ENCODE data around the gene SIAH2. TPM values are rescaled to one million over a fixed set of nuclear protein-coding genes. Genes with fewer than 3 reads are reported as not detected.

SIAH2 gene, protein sequence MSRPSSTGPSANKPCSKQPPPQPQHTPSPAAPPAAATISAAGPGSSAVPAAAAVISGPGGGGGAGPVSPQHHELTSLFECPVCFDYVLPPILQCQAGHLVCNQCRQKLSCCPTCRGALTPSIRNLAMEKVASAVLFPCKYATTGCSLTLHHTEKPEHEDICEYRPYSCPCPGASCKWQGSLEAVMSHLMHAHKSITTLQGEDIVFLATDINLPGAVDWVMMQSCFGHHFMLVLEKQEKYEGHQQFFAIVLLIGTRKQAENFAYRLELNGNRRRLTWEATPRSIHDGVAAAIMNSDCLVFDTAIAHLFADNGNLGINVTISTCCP
- total RNA-seq (10 to 100 TPM; 73.7 to 76.1 TPM), total RNA-seq (27.3 to 348 (median 66.6) reads per million in 172 experiments)
- polyA plus RNA-seq (2013, experiment 1 of 2) = 20.2 TPM
- polyA plus RNA-seq (2013, experiment 2 of 2) = 25.2 TPM

DNA sequence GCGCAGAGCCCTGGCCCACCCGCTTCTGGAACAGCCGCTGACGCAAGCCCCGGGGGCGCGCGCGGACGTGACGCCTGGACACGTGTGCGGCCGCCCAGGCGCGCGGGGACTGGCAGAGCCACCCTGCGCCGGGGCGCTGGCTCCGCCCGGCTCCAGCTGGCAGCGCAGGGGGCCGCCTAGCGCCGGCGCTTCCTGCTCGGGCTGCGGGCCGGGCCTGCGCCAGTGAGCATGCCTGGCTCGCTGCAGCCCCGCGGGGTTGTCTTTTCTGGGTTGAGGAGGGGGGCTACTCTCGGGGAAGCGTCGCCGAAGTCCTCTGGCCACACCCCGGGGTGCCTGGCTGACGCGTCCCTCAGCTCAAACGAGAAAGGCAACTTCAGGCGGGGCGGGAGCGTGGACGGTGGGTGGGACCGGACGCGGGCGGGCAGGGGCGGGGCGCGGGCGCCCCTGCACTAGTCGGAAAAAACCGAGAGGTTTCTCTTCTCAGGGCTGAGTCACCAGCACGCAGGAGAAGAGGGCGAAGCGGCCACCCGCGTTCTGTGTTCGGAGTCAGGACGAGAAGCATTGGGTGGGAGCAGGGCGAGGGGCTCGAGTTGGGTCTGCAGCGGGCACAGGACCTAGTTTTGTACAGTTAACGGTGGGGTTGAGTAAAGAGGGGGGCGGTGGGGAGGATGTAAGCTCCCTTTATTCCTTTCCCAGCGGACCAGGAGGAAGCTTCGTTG, at the start of gene SIAH2:
Gene SIAH2 (minus strand): TSS at position 48 of the 719 bp plus-strand sequence. CDS start 320 bp downstream, outside the sequence.
- H3K9me3 Mint-ChIP-seq = no peaks in the 10 kb centered on the region
- H3K36me3 Mint-ChIP-seq (ENCODE audit: low read depth) = peaks cover 43% of the 10 kb centered on the region
- ATAC-seq (ENCODE audit: poor library complexity) (peak; percentile 82), DNase-seq (peak; percentile 83 to 98 (median 90))
- peak within 1 kb of the TSS; percentile 91 for H3K4me3 ChIP-seq (ENCODE audit: low read length)
- H3K27ac Mint-ChIP-seq = peak within 1 kb of the TSS; percentile 100
- ChIA-PET CTCF (interaction anchor here (0.6 to 4.6 kb wide), 9 partner anchors 21 to 268 kb away, joined by 3 to 22 read pairs (median 3); no protein-coding TSS in a partner anchor), POLR2A (interaction anchor here (0.6 to 7.0 kb wide), 42 partner anchors 8 to 1633 kb away, joined by 3 to 146 read pairs (median 5); partner anchors contain the start of genes EIF2A, ERICH6, GPR171 and MBNL1)
- no peaks in the 10 kb centered on the region for H3K9me3 ChIP-seq (ENCODE audit: control insufficient read depth in 1 of 2, insufficient read depth in 1 of 2, low read length in 2 of 2)
- H3K27ac ChIP-seq (ENCODE audit: low read depth in 1 of 2, low read length in 2 of 2) = peak within 1 kb of the TSS; percentile 98 to 99
- no peaks in the 10 kb centered on the region for H3K27me3 ChIP-seq (ENCODE audit: control insufficient read depth in 1 of 2, insufficient read depth in 2 of 2, low read length in 2 of 2)
- peak within 1 kb of the TSS; percentile 100 for H3K4me3 Mint-ChIP-seq
- intact Hi-C loops (cut with DNase I, micrococcal nuclease) = loop anchor here (1.0 to 10.0 kb wide), 8 partner anchors 41 to 1638 kb away; partner anchors contain the start of genes EIF2A (in 2 of the 2), SELENOT (in 2 of the 2), SERP1 (in 2 of the 2) and ERICH6 (in 1 of the 2)
- peaks cover 33% of the 10 kb centered on the region for H3K4me1 ChIP-seq (ENCODE audit: insufficient read depth, low read length)
- peaks cover 47% of the 10 kb centered on the region for H3K4me1 Mint-ChIP-seq (ENCODE audit: low read depth)
- no peaks in the 10 kb centered on the region for H3K36me3 ChIP-seq (ENCODE audit: insufficient read depth, low read length)
- TF ChIP-seq, protein P1, sequence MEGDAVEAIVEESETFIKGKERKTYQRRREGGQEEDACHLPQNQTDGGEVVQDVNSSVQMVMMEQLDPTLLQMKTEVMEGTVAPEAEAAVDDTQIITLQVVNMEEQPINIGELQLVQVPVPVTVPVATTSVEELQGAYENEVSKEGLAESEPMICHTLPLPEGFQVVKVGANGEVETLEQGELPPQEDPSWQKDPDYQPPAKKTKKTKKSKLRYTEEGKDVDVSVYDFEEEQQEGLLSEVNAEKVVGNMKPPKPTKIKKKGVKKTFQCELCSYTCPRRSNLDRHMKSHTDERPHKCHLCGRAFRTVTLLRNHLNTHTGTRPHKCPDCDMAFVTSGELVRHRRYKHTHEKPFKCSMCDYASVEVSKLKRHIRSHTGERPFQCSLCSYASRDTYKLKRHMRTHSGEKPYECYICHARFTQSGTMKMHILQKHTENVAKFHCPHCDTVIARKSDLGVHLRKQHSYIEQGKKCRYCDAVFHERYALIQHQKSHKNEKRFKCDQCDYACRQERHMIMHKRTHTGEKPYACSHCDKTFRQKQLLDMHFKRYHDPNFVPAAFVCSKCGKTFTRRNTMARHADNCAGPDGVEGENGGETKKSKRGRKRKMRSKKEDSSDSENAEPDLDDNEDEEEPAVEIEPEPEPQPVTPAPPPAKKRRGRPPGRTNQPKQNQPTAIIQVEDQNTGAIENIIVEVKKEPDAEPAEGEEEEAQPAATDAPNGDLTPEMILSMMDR (IDR thresholded peaks at IDR 0.05) = no peak
- no peaks in the 10 kb centered on the region for H3K27me3 Mint-ChIP-seq

DNA sequence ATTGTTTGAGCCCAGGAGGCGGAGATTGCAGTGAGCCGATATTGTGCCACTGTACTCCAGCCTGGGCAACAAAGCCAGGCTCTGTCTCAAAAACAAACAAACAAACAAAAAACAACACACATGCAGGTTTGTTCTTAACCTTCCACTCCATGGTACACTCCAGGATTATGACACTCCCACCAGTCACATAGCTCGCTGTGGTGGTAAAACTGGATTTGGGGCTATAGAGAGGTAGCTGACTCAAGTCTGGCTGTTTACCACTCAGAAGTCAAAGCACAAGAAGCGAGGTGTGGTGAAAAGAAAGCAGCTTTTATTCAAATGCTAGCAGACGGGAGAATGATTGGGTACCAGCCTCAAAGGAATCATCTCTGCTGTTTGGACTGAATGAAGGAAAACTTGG, 49.0 kb upstream of the SIAH2 start:
- Histone ChIP-seq H3K27ac (ENCODE audit: low read depth in 1 of 2, low read length in 2 of 2) (no peak overlapping the region), H3K36me3 (ENCODE audit: insufficient read depth, low read length) (no peaks in the 10 kb centered on the region), H3K27me3 (ENCODE audit: control insufficient read depth in 1 of 2, insufficient read depth in 2 of 2, low read length in 2 of 2) (no peaks in the 10 kb centered on the region), H3K4me1 (ENCODE audit: insufficient read depth, low read length) (no peaks in the 10 kb centered on the region), H3K4me3 (ENCODE audit: low read length) (no peak overlapping the region), H3K9me3 (ENCODE audit: control insufficient read depth in 1 of 2, insufficient read depth in 1 of 2, low read length in 2 of 2) (no peaks in the 10 kb centered on the region)
- H3K9me3 Mint-ChIP-seq = no peaks in the 10 kb centered on the region
- peaks cover 18% of the 10 kb centered on the region for H3K27me3 Mint-ChIP-seq
- ChIA-PET POLR2A (no interaction called here), CTCF (interaction anchor here (1.6 kb wide), 1 partner anchor 24 kb away, joined by 5 read pairs; no protein-coding TSS in a partner anchor)
- no peak for DNase-seq
- intact Hi-C loops (cut with DNase I, micrococcal nuclease) = no loop called here
- TF ChIP-seq, protein P1 (IDR thresholded peaks at IDR 0.05) = no peak
- no peak for ATAC-seq (ENCODE audit: poor library complexity)
- H3K4me1 Mint-ChIP-seq (ENCODE audit: low read depth) = no peaks in the 10 kb centered on the region
- no peak overlapping the region for H3K4me3 Mint-ChIP-seq
- H3K36me3 Mint-ChIP-seq (ENCODE audit: low read depth) = no peaks in the 10 kb centered on the region
- no peak overlapping the region for H3K27ac Mint-ChIP-seq

DNA sequence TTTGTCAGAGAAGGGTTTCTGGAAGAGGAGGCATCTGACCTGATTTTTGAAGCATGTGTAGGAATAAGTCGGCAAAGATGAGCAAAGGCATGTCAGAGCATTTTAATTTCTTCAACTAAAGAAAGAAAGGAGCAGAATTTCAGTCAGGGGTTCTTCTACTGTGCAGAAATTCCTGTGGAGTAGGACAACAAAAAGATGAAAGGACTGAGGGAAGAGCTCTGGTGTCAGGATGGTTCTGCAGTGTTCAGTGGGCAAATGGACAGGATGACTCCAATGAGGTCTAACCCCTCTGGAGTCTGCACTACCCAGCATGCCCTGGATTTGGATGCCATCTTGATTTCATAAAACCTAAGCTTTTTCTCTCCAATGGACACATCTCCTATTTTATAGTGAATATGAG, 47.7 kb upstream of the SIAH2 start:
- no peaks in the 10 kb centered on the region for H3K4me1 Mint-ChIP-seq (ENCODE audit: low read depth)
- CTCF ChIA-PET = interaction anchor here (1.5 kb wide), 1 partner anchor 49 kb away, joined by 3 read pairs; no protein-coding TSS in a partner anchor
- POLR2A ChIA-PET = no interaction called here
- H3K4me3 Mint-ChIP-seq = no peak overlapping the region
- TF ChIP-seq, protein P1 (IDR thresholded peaks at IDR 0.05) = no peak
- Histone ChIP-seq H3K4me3 (ENCODE audit: low read length) (no peak overlapping the region), H3K4me1 (ENCODE audit: insufficient read depth, low read length) (no peaks in the 10 kb centered on the region), H3K27ac (ENCODE audit: low read depth in 1 of 2, low read length in 2 of 2) (no peak overlapping the region), H3K36me3 (ENCODE audit: insufficient read depth, low read length) (no peaks in the 10 kb centered on the region), H3K27me3 (ENCODE audit: control insufficient read depth in 1 of 2, insufficient read depth in 2 of 2, low read length in 2 of 2) (no peaks in the 10 kb centered on the region), H3K9me3 (ENCODE audit: control insufficient read depth in 1 of 2, insufficient read depth in 1 of 2, low read length in 2 of 2) (no peaks in the 10 kb centered on the region)
- no peaks in the 10 kb centered on the region for H3K9me3 Mint-ChIP-seq
- no peak for ATAC-seq (ENCODE audit: poor library complexity)
- H3K27ac Mint-ChIP-seq = no peak overlapping the region
- intact Hi-C loops (cut with DNase I, micrococcal nuclease) = no loop called here
- peaks cover 18% of the 10 kb centered on the region for H3K27me3 Mint-ChIP-seq
- no peaks in the 10 kb centered on the region for H3K36me3 Mint-ChIP-seq (ENCODE audit: low read depth)
- no peak for DNase-seq

Data from CD4-positive, alpha-beta T cell (primary cell).